GM23248 (cell line): ENCODE results near the gene PSMB11. TPM values are rescaled to one million over a fixed set of nuclear protein-coding genes. Genes with fewer than 3 reads are reported as not detected.

Experiments
- DNase-seq: peaks from one replicate; pipeline ENCODE4 v3.0.0-alpha.2; 2015
- H2AFZ ChIP-seq: fragments of 200-600 bp; sonication (generic); 2 replicates; pipeline ENCODE4 v1.6.1; 2016; ENCODE audit warnings: antibody characterized with exemption
- H3F3A ChIP-seq: fragments of 200-600 bp; sonication (generic); 2 replicates; pipeline ENCODE4 v1.6.1; 2016; ENCODE audit warnings: mild to moderate bottlenecking, antibody characterized with exemption, mixed run types; ENCODE audit not compliant: insufficient read depth
- H3K27ac ChIP-seq: fragments of 200-600 bp; sonication (generic); 2 replicates; pipeline ENCODE4 v1.5.1; 2016; ENCODE audit warnings: mild to moderate bottlenecking
- H3K27me3 ChIP-seq: fragments of 200-600 bp; sonication (generic); replicated peaks from 2 replicates; pipeline ENCODE4 v1.6.1; 2016; ENCODE audit warnings: mild to moderate bottlenecking; ENCODE audit not compliant: insufficient read depth
- H3K36me3 ChIP-seq: fragments of 200-600 bp; sonication (generic); 2 replicates; pipeline ENCODE4 v1.6.1; 2016; ENCODE audit warnings: low read depth, mild to moderate bottlenecking
- H3K4me1 ChIP-seq: fragments of 200-600 bp; sonication (generic); 2 replicates; pipeline ENCODE4 v1.6.1; 2016; ENCODE audit warnings: mild to moderate bottlenecking; ENCODE audit not compliant: insufficient read depth
- H3K4me2 ChIP-seq: fragments of 200-600 bp; sonication (generic); one replicate; pipeline ENCODE4 v1.6.1; 2016; ENCODE audit warnings: mild to moderate bottlenecking; ENCODE audit not compliant: unreplicated experiment
- H3K4me3 ChIP-seq: fragments of 200-600 bp; sonication (generic); 2 replicates; pipeline ENCODE4 v1.5.1; 2016; ENCODE audit warnings: mild to moderate bottlenecking
- H3K79me2 ChIP-seq: fragments of 200-600 bp; sonication (generic); 2 replicates; pipeline ENCODE4 v1.6.1; 2016; ENCODE audit warnings: mild to moderate bottlenecking; ENCODE audit not compliant: insufficient read depth
- H3K9ac ChIP-seq: fragments of 200-600 bp; sonication (generic); 2 replicates; pipeline ENCODE4 v1.6.1; 2016; ENCODE audit warnings: mild to moderate bottlenecking
- H3K9me2 ChIP-seq: fragments of 200-600 bp; sonication (generic); 2 replicates; pipeline ENCODE4 v1.6.1; 2016; ENCODE audit warnings: mixed run types, mild to moderate bottlenecking, moderate library complexity; ENCODE audit not compliant: insufficient read depth
- H3K9me3 ChIP-seq: fragments of 200-600 bp; sonication (generic); one replicate; pipeline ENCODE4 v1.6.1; 2017; ENCODE audit warnings: low read depth
- H4K20me1 ChIP-seq: fragments of 200-600 bp; sonication (generic); 2 replicates; pipeline ENCODE4 v1.6.0; 2016; ENCODE audit not compliant: insufficient read depth
- EZH2 ChIP-seq: fragments of 200-600 bp; sonication (generic); IDR thresholded peaks from 2 replicates; pipeline ENCODE4 v1.6.1; 2018; ENCODE audit warnings: antibody characterized with exemption, mild to moderate bottlenecking; ENCODE audit not compliant: insufficient read depth, poor library complexity, severe bottlenecking
- EZH2phosphoT487 ChIP-seq: fragments of 200-600 bp; sonication (generic); IDR thresholded peaks from 2 replicates; pipeline ENCODE4 v1.6.1; 2018; ENCODE audit warnings: antibody characterized with exemption, moderate library complexity, mild to moderate bottlenecking, low read depth; ENCODE audit not compliant: insufficient read depth
- WGBS, 2 experiments: methylation state at CpG; one replicate each; pipeline ENCODE4 v1.1.6; 2015 to 2017; ENCODE audit warnings: low lambda C conversion rate in 2 of 2, low coverage in 1 of 2; ENCODE audit errors: missing lambda C conversion rate in 2 of 2; 5-methylcytosine and 5-hydroxymethylcytosine counted together
- in situ Hi-C: fragments of 300-500 bp; cut with MboI; formaldehyde crosslinking; loops from 2 replicates; pipeline ENCODE4 v1.15.0; 2020
- polyA plus RNA-seq: library from polyadenylated mRNA; unstranded; fragments of >200 nt; fragmentation: Nextera tagmentation; extraction: Ambion mirVana; gene quantifications from 2 replicates; pipeline ENCODE4 v1.2.1, GENCODE V29; 2016
- total RNA-seq: library from RNA; depleted of rRNA; stranded (reverse); fragments of >200 nt; shearing (Covaris generic); gene quantifications from 2 replicates; pipeline ENCODE4 v1.2.3, GENCODE V29; 2014

PSMB11 gene
- total and polyA plus RNA-seq, 2 experiments from 2014 or later: not detected

DNA sequence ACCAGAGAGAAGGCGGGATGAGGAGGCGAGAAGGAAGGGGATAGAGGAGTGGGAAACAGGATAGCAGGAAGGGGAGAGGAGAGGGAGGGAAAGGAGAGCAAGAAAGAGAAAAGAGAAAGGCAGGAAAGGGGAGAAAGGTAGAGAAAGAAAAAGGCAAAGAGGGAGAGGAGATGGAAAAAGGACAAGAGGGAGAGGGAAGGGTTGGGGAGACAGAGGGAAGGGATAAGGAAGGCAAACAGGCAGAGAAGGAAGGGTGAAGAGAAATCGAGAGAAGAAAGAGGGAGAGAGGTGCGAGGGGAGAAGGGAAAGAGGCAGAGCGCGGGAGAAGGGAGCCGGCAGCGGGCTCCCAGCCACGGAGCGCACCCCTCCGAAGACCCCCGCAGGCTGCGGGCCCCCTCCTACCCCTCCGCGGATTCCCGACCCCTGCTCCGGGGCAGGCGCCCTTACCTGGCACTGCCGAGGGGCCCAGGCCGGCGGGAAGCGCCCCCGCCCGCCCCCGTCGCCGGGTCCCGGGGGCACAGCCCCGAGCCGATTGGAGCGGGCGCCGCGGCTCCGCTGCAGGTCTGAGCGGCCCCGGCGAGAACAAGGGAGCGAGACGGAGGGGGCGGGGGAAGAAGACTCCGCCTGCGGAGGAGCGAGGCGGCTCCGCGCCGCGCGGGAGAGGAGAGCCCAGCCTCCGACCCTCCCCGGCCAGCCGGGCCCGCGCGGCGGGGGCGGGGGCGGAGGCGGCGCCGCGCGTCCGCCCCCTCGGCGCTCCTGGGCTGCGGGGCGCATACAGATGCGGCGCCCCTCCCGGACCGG is 15.1 kb downstream of the PSMB11 start, which contains the start of gene CDH24:
Gene CDH24, minus strand, starts transcription at position 565 of the 801 bp plus-strand sequence. CDS start 1,787 bp downstream, outside the sequence.
- Histone ChIP-seq H3K27ac (peak within 1 kb of the TSS; percentile 39; the same call in 1 of the 2 replicates), H3K27me3 (no peaks in the 10 kb centered on the region), H3F3A (peaks cover 22% of the 10 kb centered on the region), H3K4me3 (peak within 1 kb of the TSS; percentile 72), H3K4me1 (peaks cover 17% of the 10 kb centered on the region), H3K9me3 (no peaks in the 10 kb centered on the region), H3K79me2 (peaks cover 17% of the 10 kb centered on the region; the same call in 1 of the 2 replicates), H2AFZ (peak within 1 kb of the TSS; percentile 63), H3K36me3 (peaks cover 15% of the 10 kb centered on the region; the same call in 1 of the 2 replicates), H3K4me2 (peak within 1 kb of the TSS; percentile 84), H4K20me1 (no peaks in the 10 kb centered on the region), H3K9ac (peak within 1 kb of the TSS; percentile 68), H3K9me2 (no peaks in the 10 kb centered on the region)
- DNase-seq: peak; percentile 88
- in situ Hi-C loops: no loop called here
- WGBS, 2 experiments: 4 to 8% methylated on average over 15 to 53 of the region's 73 CpGs
- no peak for TF ChIP-seq EZH2phosphoT487
- no peak for TF ChIP-seq EZH2

- H3K9ac ChIP-seq: peak overlapping the region; percentile 68
- peaks cover 23% of the 10 kb centered on the region for H3K36me3 ChIP-seq
- H3K9me3 ChIP-seq: no peaks in the 10 kb centered on the region
- H3K27ac ChIP-seq: peak overlapping the region; percentile 39; the same call in 1 of the 2 replicates
- H3K4me1 ChIP-seq: peaks cover 24% of the 10 kb centered on the region
- H3K4me3 ChIP-seq: peak overlapping the region; percentile 72
- H3K79me2 ChIP-seq: peaks cover 21% of the 10 kb centered on the region
- 1 to 2% methylated on average over 42 to 43 of the region's 51 CpGs for WGBS, 2 experiments
- in situ Hi-C loops: no loop called here
- no peaks in the 10 kb centered on the region for H3K9me2 ChIP-seq
- H2AFZ ChIP-seq: peak overlapping the region; percentile 51
- no peak for TF ChIP-seq EZH2phosphoT487
- no peak for TF ChIP-seq EZH2
- H3K27me3 ChIP-seq: no peaks in the 10 kb centered on the region
- H3F3A ChIP-seq: peaks cover 30% of the 10 kb centered on the region
- H4K20me1 ChIP-seq: no peaks in the 10 kb centered on the region
- H3K4me2 ChIP-seq: peak overlapping the region; percentile 84
- DNase-seq: peak; percentile 89
Measured at GRCh38 chr14:23057757-23058653, 16.0 kb downstream of the PSMB11 start.

GRCh38 chr14:23058654-23059504 is 16.9 kb downstream of the PSMB11 start:
- 84 to 88% methylated on average over 29 to 32 of the region's 32 CpGs for WGBS, 2 experiments
- no peak for DNase-seq
- no peak overlapping the region for H3K4me2 ChIP-seq
- H3K27me3 ChIP-seq: no peaks in the 10 kb centered on the region
- H3K27ac ChIP-seq: no peak overlapping the region
- no peaks in the 10 kb centered on the region for H3K9me3 ChIP-seq
- H3K36me3 ChIP-seq: peaks cover 32% of the 10 kb centered on the region
- no peaks in the 10 kb centered on the region for H3K9me2 ChIP-seq
- H3K79me2 ChIP-seq: peaks cover 29% of the 10 kb centered on the region
- H3K4me1 ChIP-seq: peaks cover 24% of the 10 kb centered on the region
- H2AFZ ChIP-seq: no peak overlapping the region
- H3F3A ChIP-seq: peaks cover 39% of the 10 kb centered on the region
- H3K4me3 ChIP-seq: no peak overlapping the region
- in situ Hi-C loops: no loop called here
- no peak for TF ChIP-seq EZH2phosphoT487
- no peak for TF ChIP-seq EZH2
- no peak overlapping the region for H3K9ac ChIP-seq
- no peaks in the 10 kb centered on the region for H4K20me1 ChIP-seq
